Measurements from ENCODE around the gene C9orf43. TPM values are rescaled to one million over a fixed set of nuclear protein-coding genes. Genes with fewer than 3 reads are reported as not detected.
"Not testable (repeated sequence)": the region's sequence is repeated elsewhere in the genome, so short reads cannot be mapped to it uniquely, and the experiment has no call there.

The C9orf43 gene
- 0.34 TPM for polyA plus RNA-seq (2013, experiment 1 of 2; ENCODE audit: insufficient read length)
- polyA plus RNA-seq (2013, experiment 2 of 2; ENCODE audit: insufficient read length), result 0.63 TPM

GRCh38 chr9:113410207-113410864 is at the start of gene C9orf43, which contains the start of gene POLE3:
Gene C9orf43 (plus strand): TSS chr9:113410747. CDS start chr9:113413494, 2,747 bp downstream.
Gene POLE3 (minus strand): TSS chr9:113410675. CDS start chr9:113410293, 382 bp downstream.
- peak; percentile 96 for DNase-seq

- DNase-seq, result peak; percentile 21
Measured at GRCh38 chr9:113361304-113362018, 49.1 kb upstream of the C9orf43 start.

- no peak for DNase-seq
Measured at GRCh38 chr9:113363336-113363735, 47.2 kb upstream of the C9orf43 start.

- DNase-seq, result no peak
Measured at GRCh38 chr9:113364951-113365350, 45.6 kb upstream of the C9orf43 start.

GRCh38 chr9:113365652-113366051 is 44.9 kb upstream of the C9orf43 start:
- DNase-seq, result not testable (repeated sequence)

GRCh38 chr9:113368348-113368981 is 42.1 kb upstream of the C9orf43 start:
- DNase-seq, result no peak

- no peak for DNase-seq
Measured at GRCh38 chr9:113368982-113369854, 41.3 kb upstream of the C9orf43 start.

GRCh38 chr9:113369855-113370140 is 40.7 kb upstream of the C9orf43 start:
- DNase-seq, result no peak

GRCh38 chr9:113370806-113371325 is 39.7 kb upstream of the C9orf43 start:
- DNase-seq, result no peak

GRCh38 chr9:113372059-113372458 is 38.5 kb upstream of the C9orf43 start:
- DNase-seq, result no peak

- no peak for DNase-seq
Measured at GRCh38 chr9:113373256-113373655, 37.3 kb upstream of the C9orf43 start.

- no peak for DNase-seq
Measured at GRCh38 chr9:113373676-113374392, 36.7 kb upstream of the C9orf43 start.

GRCh38 chr9:113375057-113376023 is 35.2 kb upstream of the C9orf43 start:
- DNase-seq, result no peak

- DNase-seq, result peak; percentile 67
Measured at GRCh38 chr9:113376634-113377567, 33.6 kb upstream of the C9orf43 start, which contains the start of gene HDHD3. Gene HDHD3 (minus strand): TSS chr9:113376986. CDS start chr9:113374354, 2,632 bp downstream.

- DNase-seq, result not testable (repeated sequence)
Measured at GRCh38 chr9:113379094-113379828, 31.3 kb upstream of the C9orf43 start.

- DNase-seq, result not testable (repeated sequence)
Measured at GRCh38 chr9:113379829-113380210, 30.7 kb upstream of the C9orf43 start.

- DNase-seq, result no peak
Measured at GRCh38 chr9:113380869-113381378, 29.6 kb upstream of the C9orf43 start.

- not testable (repeated sequence) for DNase-seq
Measured at GRCh38 chr9:113381441-113381840, 29.1 kb upstream of the C9orf43 start.
